Stimulated activated naive CD4-positive, alpha-beta T cell treated with Interleukin-2 at 50 U/mL for 16 hours (primary cell): ENCODE measurements around the gene PLXND1.

Source experiments
- DNase-seq: peaks from one replicate; lab custom pipeline; 2025; lab: John Stamatoyannopoulos, UW

Gene PLXND1

DNA sequence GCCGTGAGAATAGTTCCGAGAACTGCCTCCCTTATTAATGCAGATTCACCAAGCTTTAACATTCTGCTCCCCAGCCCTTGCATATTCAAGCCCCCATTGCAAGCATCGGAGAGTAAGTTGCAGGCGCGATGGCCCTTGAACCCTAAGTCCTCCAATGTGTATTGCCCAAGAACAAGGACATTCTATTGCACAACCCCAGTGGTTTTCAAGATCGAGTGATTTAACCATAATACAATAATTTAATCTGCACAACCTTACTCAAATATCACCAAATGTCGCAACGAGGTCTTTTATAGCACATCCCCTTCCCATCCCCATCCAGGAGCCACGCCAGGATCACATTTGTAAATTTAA is 21.7 kb upstream of the PLXND1 start:
- DNase-seq = no peak

DNA sequence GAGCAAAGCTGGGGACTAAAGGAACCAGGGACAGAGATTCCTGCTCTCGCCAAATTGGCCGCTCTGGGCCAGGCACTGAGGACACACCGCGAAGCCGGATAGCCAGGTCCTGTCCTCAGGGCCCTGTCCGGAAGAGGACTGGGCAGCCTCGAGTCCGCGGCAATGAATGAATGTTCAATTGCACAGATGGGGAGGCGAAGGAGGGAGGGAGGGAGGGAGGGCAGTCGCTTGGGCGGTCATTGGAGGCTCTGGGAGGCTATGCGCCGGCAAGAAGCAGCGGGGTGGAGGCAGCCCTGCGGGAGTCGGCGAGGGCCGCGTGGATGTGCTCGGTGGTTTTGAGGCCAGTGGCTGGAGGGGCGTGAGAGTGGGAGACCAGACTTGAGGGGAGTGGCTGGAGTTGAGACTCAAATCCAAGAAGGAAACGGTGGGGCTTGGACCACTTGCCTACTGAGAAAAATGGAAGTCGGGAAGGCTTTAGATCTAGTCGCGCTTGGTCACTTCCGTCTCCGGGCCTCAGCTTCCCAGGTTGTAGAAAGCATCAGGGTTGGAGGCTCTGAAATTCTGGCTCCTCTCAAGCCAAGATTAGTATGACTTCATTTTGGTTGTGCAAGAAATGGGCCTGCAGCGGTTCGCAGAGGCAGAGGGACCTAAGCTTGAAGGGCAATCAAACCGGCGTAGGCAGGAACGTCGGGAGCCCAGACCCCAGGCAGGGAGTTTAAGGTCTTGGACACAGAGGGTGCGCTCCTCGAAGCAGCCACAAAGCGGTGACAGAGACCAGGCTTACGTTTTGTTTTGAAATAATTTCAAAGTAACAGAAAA is 21.1 kb upstream of the PLXND1 start:
- DNase-seq = peak; percentile 57

DNA sequence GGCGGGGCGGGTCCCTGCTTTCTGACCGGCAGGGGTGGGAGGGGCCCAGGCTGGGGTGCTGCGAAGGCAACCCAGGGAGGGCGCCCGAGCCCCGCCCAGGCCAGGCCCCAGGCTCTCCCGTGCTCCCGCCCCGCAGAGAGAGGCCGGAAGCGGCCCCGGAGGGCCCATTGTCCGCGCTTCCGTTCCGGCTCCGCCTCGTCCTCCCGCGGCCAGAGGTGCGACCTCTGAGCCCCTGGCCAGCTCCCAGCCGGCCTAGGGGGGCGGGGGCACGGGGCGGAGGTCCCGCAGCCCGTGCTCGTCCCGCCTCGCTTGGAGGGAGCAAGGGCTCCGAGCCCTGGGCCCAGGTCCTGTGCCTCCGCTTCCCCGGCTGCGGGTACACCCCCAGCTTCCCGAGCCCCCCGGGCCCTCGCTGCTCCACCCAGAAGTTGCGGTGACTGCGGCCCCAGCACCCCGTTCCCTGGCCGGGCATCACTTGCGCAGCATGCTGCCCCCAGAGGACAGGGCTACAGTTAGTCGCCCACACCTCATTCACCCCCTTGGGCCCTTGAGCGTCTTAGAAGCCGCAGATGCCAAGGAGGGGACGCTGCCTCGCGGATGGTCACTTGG is 20.4 kb upstream of the PLXND1 start:
- DNase-seq = peak; percentile 68

GRCh38 chr3:129625072-129625874 is 18.8 kb upstream of the PLXND1 start:
- no peak for DNase-seq

- no peak for DNase-seq
Observed at GRCh38 chr3:129624347-129625071, 18.0 kb upstream of the PLXND1 start.

DNA sequence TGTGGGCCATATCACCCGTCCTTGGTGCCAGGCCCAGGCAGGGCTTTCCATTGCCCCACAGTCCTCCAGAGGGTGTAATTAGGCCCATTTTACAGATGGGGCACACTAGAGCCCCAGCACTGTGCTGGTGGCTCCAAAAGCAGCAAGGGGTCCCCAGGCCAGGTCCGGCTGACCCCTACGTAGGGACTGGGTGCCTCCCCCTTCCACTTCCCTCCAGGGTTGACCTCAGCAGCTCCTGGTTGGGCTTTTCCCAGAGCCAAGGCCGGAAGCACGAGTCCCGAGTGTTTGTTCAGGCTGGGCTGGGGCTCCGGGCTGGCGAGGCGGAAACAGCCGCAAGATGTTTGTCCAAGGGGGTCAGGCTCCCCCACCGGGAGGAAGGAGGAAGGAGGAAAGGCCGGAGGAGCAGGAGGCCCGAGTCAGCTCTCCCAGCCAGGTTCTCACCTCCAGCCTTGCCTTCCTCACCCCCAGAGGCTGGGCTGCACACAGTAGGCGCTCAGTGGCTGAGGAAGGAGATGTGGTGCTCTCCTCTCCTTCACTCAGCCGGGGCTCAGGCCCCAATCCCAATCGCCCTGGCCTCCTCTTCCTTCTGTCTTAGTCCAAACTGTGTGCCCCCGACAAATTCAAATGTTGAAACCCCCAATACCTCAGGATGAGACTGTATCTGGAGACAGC is 17.1 kb upstream of the PLXND1 start:
- DNase-seq = no peak

- DNase-seq = no peak
Observed at GRCh38 chr3:129622933-129623332, 16.5 kb upstream of the PLXND1 start.

- DNase-seq = no peak
Observed at GRCh38 chr3:129622226-129622874, 15.9 kb upstream of the PLXND1 start.

DNA sequence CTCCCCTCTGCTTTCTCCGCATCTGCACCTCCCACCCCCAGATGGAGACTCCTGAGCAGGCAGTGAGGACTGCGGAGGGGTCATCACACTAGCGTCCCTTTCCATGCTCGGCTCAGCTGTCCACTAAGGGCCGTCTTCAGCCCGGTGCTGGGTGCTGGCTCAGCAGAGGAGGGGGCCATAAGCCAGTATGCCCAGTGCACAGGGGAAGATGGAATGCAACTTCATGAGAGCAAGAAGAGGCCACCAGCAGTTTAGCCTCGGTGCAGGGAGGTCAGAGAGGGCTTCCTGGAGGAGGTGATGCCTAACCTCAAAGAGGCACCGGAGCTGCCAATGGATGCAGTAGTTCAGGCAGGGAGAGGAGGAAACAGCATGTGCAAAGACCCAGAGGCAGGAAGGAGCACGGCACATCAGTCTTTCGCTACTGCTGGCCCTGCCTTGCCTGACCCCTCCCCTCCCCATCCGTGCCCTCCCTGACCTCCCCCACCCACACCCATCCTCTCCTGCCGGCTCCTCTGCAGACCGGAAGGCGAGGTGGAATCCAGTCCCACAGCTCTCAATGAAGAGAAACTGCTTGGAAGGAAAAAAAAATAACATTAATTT is 15.2 kb upstream of the PLXND1 start:
- no peak for DNase-seq

DNA sequence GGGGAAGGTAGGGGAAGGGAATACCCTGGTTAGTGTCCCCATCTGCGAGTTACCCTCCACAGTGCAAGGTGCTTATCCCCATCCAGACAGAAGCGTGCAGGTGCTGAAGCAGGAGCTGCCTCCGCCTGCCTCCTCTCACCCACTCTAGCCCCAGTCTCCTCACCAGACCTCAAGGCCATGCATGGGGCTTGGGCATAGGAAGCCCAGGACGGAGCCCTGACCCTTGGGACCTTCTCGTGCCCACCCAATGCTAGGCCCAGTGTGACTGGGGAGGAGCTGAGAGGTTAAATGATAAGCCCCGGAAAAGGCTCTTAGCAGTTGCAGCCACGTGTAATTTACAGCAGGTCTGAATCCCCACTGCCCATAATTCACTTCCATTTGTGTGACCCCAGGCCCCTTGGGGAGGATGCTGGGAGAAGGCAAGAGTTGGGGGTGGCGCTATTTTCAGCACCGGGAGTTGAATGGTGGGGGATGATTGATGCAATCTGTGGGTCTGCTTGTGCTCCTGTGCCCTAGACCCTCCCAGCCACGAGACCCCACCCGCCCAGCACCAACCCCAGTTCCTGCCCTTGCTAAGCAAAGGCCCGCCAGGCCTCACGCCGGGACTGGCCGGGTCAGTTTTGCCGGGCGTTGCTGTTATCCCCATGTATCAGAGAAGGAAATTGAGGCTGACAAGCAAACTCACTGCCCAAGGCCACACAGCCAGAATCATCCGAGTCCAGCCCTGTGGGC is 14.5 kb upstream of the PLXND1 start:
- no peak for DNase-seq

DNA sequence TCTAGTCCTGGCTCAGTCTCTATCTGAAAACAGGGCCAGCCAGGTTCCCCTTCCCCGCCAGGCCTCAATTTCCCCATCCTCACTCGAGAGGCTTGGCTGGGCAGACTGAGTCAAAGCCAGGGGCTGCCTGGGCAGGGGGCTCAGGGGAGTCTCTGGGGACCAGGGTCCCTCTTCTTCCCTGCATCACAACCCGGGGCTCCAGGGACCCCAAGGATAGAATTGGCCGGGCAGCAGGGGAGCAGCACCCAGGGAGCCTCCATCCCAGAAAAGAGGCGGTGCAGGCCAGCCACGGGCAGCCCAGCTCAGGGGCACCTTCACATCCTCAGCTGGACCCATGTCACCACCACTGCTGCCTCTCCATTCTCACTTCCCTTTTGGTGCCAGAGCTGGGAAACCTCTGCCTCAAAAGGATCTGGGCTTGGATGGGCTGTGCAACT is 13.3 kb upstream of the PLXND1 start:
- DNase-seq = no peak

DNA sequence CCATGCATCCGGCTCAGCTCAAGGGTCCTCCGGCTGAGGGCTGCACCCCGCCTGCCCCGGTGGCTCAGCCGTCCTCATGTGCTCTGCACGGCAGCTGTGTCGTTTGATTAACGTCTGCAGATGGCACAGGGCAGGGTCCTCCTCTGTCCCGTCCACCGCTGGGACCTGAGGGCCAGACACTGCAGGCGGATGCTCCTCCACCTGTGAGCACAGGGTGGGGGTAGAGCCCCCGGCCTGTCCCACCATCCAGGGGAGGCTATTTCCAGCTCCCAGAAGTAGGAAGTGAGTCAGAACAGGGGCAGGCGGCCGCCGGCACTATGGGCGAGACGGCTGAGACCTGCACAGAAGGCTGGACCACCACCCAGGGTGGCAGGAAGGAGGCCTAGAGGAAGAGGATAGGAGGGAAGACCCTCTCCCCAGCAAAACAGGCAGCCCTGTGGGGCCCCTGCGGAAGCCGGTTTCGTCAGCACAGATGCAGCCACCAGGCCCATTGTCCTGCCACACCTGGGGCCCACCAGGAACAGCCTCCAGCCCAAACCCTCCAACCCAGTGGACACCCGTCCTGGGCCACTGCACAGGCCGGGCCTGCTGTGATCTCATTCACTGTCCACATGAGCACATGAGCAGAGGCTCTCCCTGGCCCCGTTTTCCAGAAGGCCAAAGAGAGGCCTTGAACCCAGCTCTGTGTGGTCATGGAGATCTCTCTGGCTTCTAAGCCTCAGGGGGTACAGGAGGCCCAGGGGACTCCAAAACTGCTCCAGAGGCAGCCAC is 12.6 kb upstream of the PLXND1 start:
- no peak for DNase-seq

DNA sequence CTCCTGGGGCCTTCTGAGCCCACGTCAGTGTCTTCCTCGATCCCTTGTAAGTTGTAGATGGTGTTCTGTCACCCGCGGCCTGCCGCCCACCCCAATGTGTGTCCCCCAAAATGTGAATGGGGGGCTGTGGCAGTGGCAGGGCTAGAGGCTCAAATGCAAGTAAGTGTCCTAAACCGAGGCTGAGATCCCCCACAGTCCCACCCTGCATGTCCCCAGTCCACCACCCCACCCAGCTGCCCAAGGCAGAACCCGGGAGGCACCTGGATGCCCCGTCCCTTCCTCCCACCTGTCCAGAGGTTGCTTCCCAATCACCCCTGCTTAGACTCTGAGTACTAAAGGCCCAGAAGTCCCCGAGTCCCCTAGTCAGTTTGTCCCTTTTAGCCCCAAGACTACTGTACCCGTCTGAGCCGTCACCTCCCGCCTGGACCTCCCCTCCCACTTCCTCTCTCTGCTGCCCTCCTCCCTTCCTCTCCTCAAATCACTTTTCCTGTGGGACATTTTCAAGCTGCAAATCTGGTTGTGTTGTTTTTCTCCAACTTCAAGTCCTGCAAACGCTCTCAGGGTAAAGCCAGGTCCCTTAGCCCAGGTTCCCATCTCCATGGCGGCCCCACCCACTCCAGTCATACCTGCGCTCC is 11.8 kb upstream of the PLXND1 start:
- DNase-seq = no peak

DNA sequence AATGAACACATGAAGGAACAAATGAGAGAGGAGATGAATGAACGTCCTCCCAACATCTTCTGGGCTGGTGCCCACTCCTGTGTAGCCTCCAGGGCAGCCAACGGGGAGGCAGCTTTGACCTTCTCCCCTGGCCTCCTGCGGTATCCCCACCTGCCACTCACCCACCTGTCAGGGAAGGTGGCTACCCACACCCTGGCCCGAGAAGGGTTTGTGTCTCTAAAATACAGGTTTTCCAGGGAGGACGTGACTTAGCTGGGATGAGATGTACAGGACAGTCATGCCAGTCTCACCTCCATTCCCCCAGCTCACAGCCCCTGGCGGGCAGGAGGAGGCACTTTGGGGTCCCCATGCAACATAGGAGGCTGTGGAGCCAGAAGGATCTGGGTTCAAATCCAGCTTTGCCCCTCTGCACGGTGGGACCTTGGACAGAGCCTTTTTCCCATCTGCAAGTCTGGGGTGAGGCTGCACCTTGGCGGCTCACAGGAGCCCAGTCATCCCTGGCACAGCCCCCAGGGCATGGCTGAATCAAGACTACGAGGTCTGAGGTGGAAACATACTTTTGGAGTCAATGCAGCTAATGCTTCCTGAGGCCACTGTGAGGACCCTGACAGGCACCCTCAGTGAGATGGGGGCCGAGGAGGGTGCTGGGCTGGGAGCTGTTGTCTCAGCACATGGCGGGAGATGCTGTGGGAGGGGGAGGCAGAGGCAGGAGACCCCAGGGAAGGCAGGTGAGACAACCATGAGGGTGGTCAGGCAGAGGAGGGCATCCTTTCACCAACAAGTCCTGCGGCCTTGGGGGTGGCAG is 11.1 kb upstream of the PLXND1 start:
- DNase-seq = no peak

DNA sequence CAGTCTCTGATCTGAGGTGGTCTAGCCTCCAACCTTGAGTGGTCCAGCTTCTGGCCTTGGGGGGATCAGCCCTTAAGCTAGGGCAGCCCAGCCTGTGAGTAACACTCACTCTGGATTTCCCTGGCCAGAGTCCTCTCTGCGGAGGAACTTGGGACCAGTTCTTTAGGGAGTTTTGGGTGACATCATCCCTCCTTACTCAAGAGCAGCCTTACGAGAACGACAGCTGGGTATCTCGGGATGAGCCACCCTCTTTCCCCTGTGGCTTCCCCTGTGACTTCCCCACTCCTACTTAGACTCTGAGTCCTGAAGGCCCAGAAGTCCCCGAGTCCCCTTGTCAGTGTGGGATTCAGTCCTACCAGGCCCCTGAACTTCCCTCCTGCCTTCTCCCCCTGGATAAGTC is 10.2 kb upstream of the PLXND1 start:
- no peak for DNase-seq

GRCh38 chr3:129616291-129616690 is 9.8 kb upstream of the PLXND1 start:
- DNase-seq = no peak

GRCh38 chr3:129615751-129616281 is 9.3 kb upstream of the PLXND1 start:
- DNase-seq = no peak

DNA sequence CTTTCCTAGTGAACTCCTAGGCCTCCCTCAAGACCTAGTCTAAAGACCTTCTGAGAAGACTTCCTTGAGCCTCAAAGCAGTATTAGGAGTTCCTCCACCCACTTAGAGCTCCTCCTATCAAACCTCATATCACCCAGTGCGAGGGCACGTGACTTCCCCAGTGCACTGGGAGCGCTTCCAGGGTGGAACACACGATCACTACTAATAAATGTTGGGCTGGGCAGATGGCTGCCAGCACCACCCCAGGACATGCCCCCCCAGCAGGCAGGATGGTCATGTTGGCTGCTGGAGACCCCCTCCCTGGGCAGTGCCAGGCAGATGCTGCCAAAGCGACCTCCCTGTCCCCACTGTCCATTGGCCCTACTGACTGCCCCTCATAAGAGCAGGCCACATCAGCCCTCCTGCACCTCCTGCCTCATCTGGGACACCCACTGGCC is 8.5 kb upstream of the PLXND1 start:
- no peak for DNase-seq
